CD4-positive, alpha-beta T cell treated with Interleukin-17A for 4 hours (primary cell): Measurements from ENCODE around the gene CYB5R2.

Source experiments
- DNase-seq: peaks from one replicate; pipeline ENCODE4 v3.0.0-alpha.2; 2020; ENCODE audit warnings: mixed read lengths

CYB5R2 gene

GRCh38 chr11:7672960-7673723 lies at the start of gene CYB5R2:
CYB5R2 (minus strand) TSS chr11:7673500; CDS start chr11:7672825, 675 bp downstream.
- peak; percentile 30 for DNase-seq

GRCh38 chr11:7714786-7715185 lies 41.5 kb upstream of the CYB5R2 start:
- DNase-seq: no peak

GRCh38 chr11:7706377-7706776 lies 33.1 kb upstream of the CYB5R2 start, which contains the start of gene OVCH2:
OVCH2 (minus strand) TSS chr11:7706477; CDS start chr11:7706394, 83 bp downstream.
- DNase-seq: no peak

DNA sequence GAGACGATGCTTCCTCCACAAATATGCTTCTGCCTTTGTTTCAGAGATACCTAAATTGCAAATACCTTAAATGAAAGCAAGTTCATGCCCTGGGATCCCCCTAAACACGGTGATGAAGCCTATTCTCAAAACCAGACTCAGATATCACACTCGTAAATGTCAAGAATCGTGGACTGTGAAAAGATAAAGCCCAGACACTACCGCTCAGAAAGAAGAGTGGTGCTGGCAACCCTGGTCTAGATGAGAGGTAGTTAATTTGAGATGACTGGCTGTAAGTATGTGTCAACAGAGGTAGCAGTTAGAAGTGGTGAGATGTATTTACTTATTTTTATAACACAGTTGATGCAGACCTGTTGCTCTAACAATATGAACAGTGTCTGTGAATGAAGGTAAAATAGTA lies 30.4 kb upstream of the CYB5R2 start:
- no peak for DNase-seq

- no peak for DNase-seq
Observed at GRCh38 chr11:7696424-7696823, 23.1 kb upstream of the CYB5R2 start.

- DNase-seq: no peak
Observed at GRCh38 chr11:7694235-7694634, 20.9 kb upstream of the CYB5R2 start.

GRCh38 chr11:7692426-7692825 lies 19.1 kb upstream of the CYB5R2 start:
- DNase-seq: no peak

- no peak for DNase-seq
Observed at GRCh38 chr11:7691759-7692350, 18.6 kb upstream of the CYB5R2 start.

- no peak for DNase-seq
Observed at GRCh38 chr11:7690648-7691047, 17.3 kb upstream of the CYB5R2 start.

DNA sequence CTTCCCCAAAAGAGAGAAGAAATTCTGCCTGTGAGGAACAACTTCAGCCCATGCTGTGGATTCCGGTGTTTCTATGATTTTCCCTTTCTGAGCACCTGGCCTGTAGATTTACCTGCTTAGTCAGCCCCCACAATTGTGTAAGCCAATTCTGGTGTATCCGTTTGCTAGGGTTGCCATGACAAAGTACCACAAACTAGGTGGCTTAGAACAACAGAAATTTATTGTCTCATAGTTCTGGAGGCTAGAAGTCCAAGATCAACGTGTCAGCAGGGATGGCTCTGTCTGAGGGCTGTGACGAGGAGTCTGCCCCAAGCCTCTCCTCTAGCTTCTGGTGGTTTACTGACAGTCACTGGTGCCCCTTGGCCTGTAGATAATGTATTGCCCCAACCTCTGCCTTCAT lies 15.9 kb upstream of the CYB5R2 start:
- DNase-seq: no peak

GRCh38 chr11:7688238-7688826 lies 15.0 kb upstream of the CYB5R2 start:
- peak; percentile 16 for DNase-seq

GRCh38 chr11:7687386-7687785 lies 14.1 kb upstream of the CYB5R2 start:
- no peak for DNase-seq

DNA sequence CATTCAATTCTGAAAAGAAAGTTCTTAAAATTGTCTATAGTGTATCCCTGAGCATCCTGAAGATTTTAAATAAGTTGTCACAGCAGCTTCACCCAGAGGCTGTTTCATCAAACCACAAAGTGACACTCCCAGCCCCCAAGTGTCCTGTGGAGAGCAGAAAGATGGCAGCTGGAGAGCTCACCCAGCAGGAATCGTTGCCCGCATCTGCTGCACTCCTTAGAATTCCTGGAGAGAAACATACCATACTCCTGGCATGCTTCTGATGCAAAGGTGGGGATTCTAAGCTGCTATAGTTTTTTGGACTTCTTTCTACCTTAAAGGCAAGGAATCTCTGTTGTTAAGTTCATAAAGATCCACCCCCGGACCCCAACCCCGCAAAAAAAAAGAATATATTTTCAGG lies 13.5 kb upstream of the CYB5R2 start:
- DNase-seq: no peak

- no peak for DNase-seq
Observed at GRCh38 chr11:7683571-7683970, 10.3 kb upstream of the CYB5R2 start.

DNA sequence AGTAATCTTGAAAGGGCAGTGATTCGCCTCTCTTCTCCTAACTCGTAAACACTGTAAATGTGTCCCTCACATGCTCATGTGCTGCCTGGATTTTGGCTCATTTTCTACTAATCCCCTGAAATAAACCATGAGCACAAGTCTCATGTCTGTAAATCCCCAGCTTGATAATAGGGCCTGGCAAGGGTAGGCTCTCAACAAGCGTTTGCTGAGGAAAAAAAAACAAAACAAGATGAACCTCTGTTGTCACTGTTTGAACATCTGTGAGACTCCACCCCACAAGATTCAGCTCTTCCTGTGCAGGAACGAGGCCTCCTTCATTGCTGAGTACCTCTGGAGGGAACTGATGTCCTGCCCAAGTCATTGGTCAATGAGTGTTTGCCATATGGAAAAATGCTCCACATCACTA lies 4.5 kb upstream of the CYB5R2 start:
- no peak for DNase-seq

DNA sequence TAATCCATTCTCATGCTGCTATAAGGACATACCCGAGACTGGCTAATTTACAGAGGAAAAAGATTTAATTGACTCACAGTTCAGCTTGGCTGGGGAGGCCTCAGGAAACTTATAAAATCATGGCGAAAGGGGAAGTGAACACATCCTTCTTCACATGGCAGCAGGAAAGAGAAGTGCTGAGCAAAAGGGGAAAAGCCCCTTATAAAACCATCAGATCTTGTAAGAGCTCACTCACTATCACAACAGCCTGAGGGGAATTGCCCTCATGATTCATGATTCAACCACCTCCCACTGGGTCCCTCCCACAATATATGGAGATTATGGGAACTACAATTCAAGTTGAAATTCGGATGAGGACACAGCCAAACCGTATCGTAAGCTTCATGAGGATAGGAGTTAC lies 3.8 kb upstream of the CYB5R2 start:
- DNase-seq: no peak

GRCh38 chr11:7675631-7676030 lies 2.3 kb upstream of the CYB5R2 start:
- DNase-seq: no peak

DNA sequence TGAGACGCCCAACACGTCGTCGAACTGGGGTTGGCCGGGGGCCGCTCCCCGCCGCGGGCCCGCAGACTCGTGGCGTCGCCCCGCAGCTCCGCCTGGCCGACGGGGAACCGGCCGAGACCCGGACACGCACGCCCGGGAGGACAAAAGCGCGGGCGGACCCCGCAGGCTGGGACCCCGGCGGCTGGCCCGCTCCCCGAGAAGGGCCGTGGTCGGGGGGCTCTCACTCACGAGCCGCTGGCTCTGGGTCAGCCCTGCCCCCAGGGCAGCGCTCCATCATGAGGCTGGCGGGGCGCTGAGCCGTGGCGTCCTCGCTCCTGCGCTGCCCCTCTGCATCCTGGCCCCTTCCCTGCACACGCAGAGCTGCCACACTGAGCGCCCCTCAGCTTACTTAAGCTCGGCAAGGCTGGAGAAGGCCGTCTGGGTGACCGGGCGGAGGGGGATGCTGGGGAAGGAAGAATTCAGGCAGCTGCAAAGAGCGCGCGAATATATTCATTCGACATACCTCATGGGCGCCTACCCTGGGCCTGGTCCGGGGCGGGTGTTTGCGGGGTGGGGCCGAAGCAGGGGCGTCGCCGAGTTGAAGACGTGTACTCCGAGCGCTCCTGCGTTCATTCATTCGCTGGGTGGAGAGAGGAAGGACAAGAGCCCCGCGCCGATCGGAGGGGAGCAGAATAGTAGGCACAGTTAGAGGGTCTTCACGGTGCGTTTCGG lies 579 bp upstream of the CYB5R2 start:
- peak; percentile 17 for DNase-seq

DNA sequence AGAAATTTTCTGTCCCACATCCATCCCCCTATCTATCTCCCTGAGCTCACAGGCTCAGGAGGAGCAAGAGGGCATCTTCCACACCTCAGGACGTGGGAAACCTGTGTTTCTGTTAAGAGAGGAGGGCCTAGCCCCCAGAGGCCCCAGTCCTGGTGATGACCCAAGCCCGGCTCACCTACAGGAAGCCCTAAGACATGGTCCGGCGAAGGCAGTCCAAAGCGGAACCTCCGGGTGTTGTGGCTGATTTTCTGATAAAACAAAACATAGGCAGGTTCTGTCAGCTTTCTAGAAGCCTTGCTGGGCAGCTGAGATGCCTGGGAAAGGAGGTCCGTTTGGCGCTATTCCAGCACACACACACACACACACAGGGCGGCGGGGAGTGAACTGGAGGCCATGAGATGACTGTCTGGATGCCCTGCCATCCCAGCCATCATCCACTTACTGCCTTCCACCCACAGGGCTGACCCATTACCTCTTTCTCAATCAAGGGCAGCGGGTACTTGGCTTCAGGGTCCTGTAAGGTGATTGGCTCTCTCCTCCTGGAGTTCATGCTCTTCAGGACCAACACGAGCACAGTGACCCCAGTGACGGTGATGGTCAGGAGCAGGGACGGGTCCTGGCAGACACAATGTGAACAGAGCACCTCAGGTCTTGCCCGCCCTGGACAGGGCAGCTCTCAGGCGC lies 882 bp downstream of the CYB5R2 start:
- DNase-seq: no peak

GRCh38 chr11:7671347-7672215 lies 1.7 kb downstream of the CYB5R2 start:
- DNase-seq: no peak

GRCh38 chr11:7670641-7671040 lies 2.7 kb downstream of the CYB5R2 start:
- DNase-seq: no peak

- DNase-seq: no peak
Observed at GRCh38 chr11:7668911-7669310, 4.4 kb downstream of the CYB5R2 start.
